Activated T-cell treated with anti-CD3 and anti-CD28 coated beads, Interleukin-2, amount 50 U/mL, for 24 hours (primary cell): ENCODE measurements around the gene SPTLC2.
A peak's percentile ranks its signal among the peaks of the same experiment; 100 is the strongest.
"Not testable (repeated sequence)": the region's sequence is repeated elsewhere in the genome, so short reads cannot be mapped to it uniquely, and the experiment has no call there.

Experiments
- DNase-seq: peaks from one replicate; pipeline ENCODE4 v3.0.0-alpha.2; 2020
- H3K27ac Mint-ChIP-seq: 2 replicates; pipeline ENCODE4 v1.8.0; 2020; ENCODE audit warnings: mild to moderate bottlenecking, mixed read lengths
- H3K27me3 Mint-ChIP-seq: 2 replicates; pipeline ENCODE4 v1.8.0; 2020; ENCODE audit warnings: mixed read lengths
- H3K36me3 Mint-ChIP-seq: 2 replicates; pipeline ENCODE4 v1.8.0; 2020; ENCODE audit warnings: low read depth, mixed read lengths
- H3K4me1 Mint-ChIP-seq: 2 replicates; pipeline ENCODE4 v1.8.0; 2020; ENCODE audit warnings: low read depth, mixed read lengths
- H3K4me3 Mint-ChIP-seq: 2 replicates; pipeline ENCODE4 v1.8.0; 2020; ENCODE audit warnings: mild to moderate bottlenecking, moderate library complexity, mixed read lengths
- H3K9me3 Mint-ChIP-seq: 2 replicates; pipeline ENCODE4 v1.8.0; 2020; ENCODE audit warnings: mixed read lengths

SPTLC2 gene

GRCh38 chr14:77616454-77617229, at the start of gene SPTLC2:
Gene SPTLC2, minus strand, starts transcription at chr14:77616637. Its CDS starts 58 bp downstream, at chr14:77616579.
- H3K4me1 Mint-ChIP-seq, result peaks cover 40% of the 10 kb centered on the region
- H3K27me3 Mint-ChIP-seq, result no peaks in the 10 kb centered on the region
- H3K36me3 Mint-ChIP-seq, result peaks cover 25% of the 10 kb centered on the region

GRCh38 chr14:77663293-77663692, 46.9 kb upstream of the SPTLC2 start:
- H3K27ac Mint-ChIP-seq, result no peak overlapping the region
- no peaks in the 10 kb centered on the region for H3K9me3 Mint-ChIP-seq

More at GRCh38 chr14:77616454-77617229, at the start of gene SPTLC2:
- Mint-ChIP-seq H3K4me3 (peak within 1 kb of the TSS; percentile 89), H3K9me3 (no peaks in the 10 kb centered on the region), H3K27ac (peak within 1 kb of the TSS; percentile 95)
- peak; percentile 95 for DNase-seq

GRCh38 chr14:77661562-77661961, 45.1 kb upstream of the SPTLC2 start:
- not testable (repeated sequence) for H3K36me3 Mint-ChIP-seq, H3K27ac Mint-ChIP-seq, DNase-seq, H3K9me3 Mint-ChIP-seq, H3K4me1 Mint-ChIP-seq, H3K4me3 Mint-ChIP-seq, H3K27me3 Mint-ChIP-seq

More at GRCh38 chr14:77663293-77663692, 46.9 kb upstream of the SPTLC2 start:
- no peaks in the 10 kb centered on the region for H3K4me1 Mint-ChIP-seq
- DNase-seq, result no peak
- H3K36me3 Mint-ChIP-seq, result no peaks in the 10 kb centered on the region
- H3K27me3 Mint-ChIP-seq, result no peaks in the 10 kb centered on the region
- no peak overlapping the region for H3K4me3 Mint-ChIP-seq

- H3K4me3 Mint-ChIP-seq, result no peak overlapping the region
- no peaks in the 10 kb centered on the region for H3K27me3 Mint-ChIP-seq
- DNase-seq, result no peak
- no peaks in the 10 kb centered on the region for H3K36me3 Mint-ChIP-seq
- no peaks in the 10 kb centered on the region for H3K4me1 Mint-ChIP-seq
- H3K27ac Mint-ChIP-seq, result no peak overlapping the region
- no peaks in the 10 kb centered on the region for H3K9me3 Mint-ChIP-seq
Observed at GRCh38 chr14:77660754-77661153, 44.3 kb upstream of the SPTLC2 start.

GRCh38 chr14:77659831-77660230, 43.4 kb upstream of the SPTLC2 start:
- no peaks in the 10 kb centered on the region for H3K36me3 Mint-ChIP-seq
- H3K27me3 Mint-ChIP-seq, result no peaks in the 10 kb centered on the region
- H3K27ac Mint-ChIP-seq, result no peak overlapping the region
- no peaks in the 10 kb centered on the region for H3K4me1 Mint-ChIP-seq
- no peak for DNase-seq
- no peaks in the 10 kb centered on the region for H3K9me3 Mint-ChIP-seq
- H3K4me3 Mint-ChIP-seq, result no peak overlapping the region

GRCh38 chr14:77657280-77657679, 40.8 kb upstream of the SPTLC2 start:
- no peaks in the 10 kb centered on the region for H3K4me1 Mint-ChIP-seq

GRCh38 chr14:77654001-77654441, 37.6 kb upstream of the SPTLC2 start:
- no peak overlapping the region for H3K27ac Mint-ChIP-seq
- no peaks in the 10 kb centered on the region for H3K4me1 Mint-ChIP-seq
- no peak for DNase-seq
- no peak overlapping the region for H3K4me3 Mint-ChIP-seq
- H3K27me3 Mint-ChIP-seq, result no peaks in the 10 kb centered on the region
- no peaks in the 10 kb centered on the region for H3K9me3 Mint-ChIP-seq
- no peaks in the 10 kb centered on the region for H3K36me3 Mint-ChIP-seq

More at GRCh38 chr14:77657280-77657679, 40.8 kb upstream of the SPTLC2 start:
- no peaks in the 10 kb centered on the region for H3K27me3 Mint-ChIP-seq
- H3K9me3 Mint-ChIP-seq, result no peaks in the 10 kb centered on the region
- no peak overlapping the region for H3K27ac Mint-ChIP-seq
- no peak for DNase-seq
- H3K36me3 Mint-ChIP-seq, result no peaks in the 10 kb centered on the region
- no peak overlapping the region for H3K4me3 Mint-ChIP-seq

- Mint-ChIP-seq H3K36me3 (no peaks in the 10 kb centered on the region), H3K4me1 (no peaks in the 10 kb centered on the region), H3K27me3 (no peaks in the 10 kb centered on the region), H3K9me3 (no peaks in the 10 kb centered on the region), H3K4me3 (no peak overlapping the region), H3K27ac (no peak overlapping the region)
- DNase-seq, result no peak
Observed at GRCh38 chr14:77649326-77649725, 32.9 kb upstream of the SPTLC2 start.

GRCh38 chr14:77648520-77649200, 32.2 kb upstream of the SPTLC2 start:
- H3K27ac Mint-ChIP-seq, result no peak overlapping the region
- H3K9me3 Mint-ChIP-seq, result no peaks in the 10 kb centered on the region
- no peaks in the 10 kb centered on the region for H3K27me3 Mint-ChIP-seq
- no peak for DNase-seq
- no peak overlapping the region for H3K4me3 Mint-ChIP-seq
- H3K36me3 Mint-ChIP-seq, result no peaks in the 10 kb centered on the region
- no peaks in the 10 kb centered on the region for H3K4me1 Mint-ChIP-seq

GRCh38 chr14:77647853-77648252, 31.4 kb upstream of the SPTLC2 start:
- Mint-ChIP-seq H3K4me1 (no peaks in the 10 kb centered on the region), H3K36me3 (no peaks in the 10 kb centered on the region), H3K4me3 (no peak overlapping the region), H3K27ac (no peak overlapping the region), H3K9me3 (no peaks in the 10 kb centered on the region), H3K27me3 (no peaks in the 10 kb centered on the region)
- DNase-seq, result no peak

GRCh38 chr14:77646907-77647306, 30.5 kb upstream of the SPTLC2 start:
- Mint-ChIP-seq H3K27ac (no peak overlapping the region), H3K4me3 (no peak overlapping the region), H3K36me3 (no peaks in the 10 kb centered on the region), H3K27me3 (no peaks in the 10 kb centered on the region), H3K4me1 (peaks cover 7% of the 10 kb centered on the region), H3K9me3 (no peaks in the 10 kb centered on the region)
- DNase-seq, result no peak

GRCh38 chr14:77645520-77646230, 29.2 kb upstream of the SPTLC2 start:
- Mint-ChIP-seq H3K27me3 (no peaks in the 10 kb centered on the region), H3K36me3 (no peaks in the 10 kb centered on the region), H3K4me3 (no peak overlapping the region), H3K4me1 (peaks cover 17% of the 10 kb centered on the region), H3K27ac (no peak overlapping the region), H3K9me3 (no peaks in the 10 kb centered on the region)
- no peak for DNase-seq

- Mint-ChIP-seq H3K36me3 (no peaks in the 10 kb centered on the region), H3K4me3 (peak overlapping the region; percentile 73), H3K27ac (peak overlapping the region; percentile 91), H3K9me3 (no peaks in the 10 kb centered on the region), H3K27me3 (no peaks in the 10 kb centered on the region), H3K4me1 (peaks cover 17% of the 10 kb centered on the region)
- no peak for DNase-seq
Observed at GRCh38 chr14:77642407-77642806, 26.0 kb upstream of the SPTLC2 start.

GRCh38 chr14:77641534-77642341, 25.3 kb upstream of the SPTLC2 start:
- peak overlapping the region; percentile 73 for H3K4me3 Mint-ChIP-seq
- peak; percentile 83 for DNase-seq
- H3K36me3 Mint-ChIP-seq, result no peaks in the 10 kb centered on the region

More at GRCh38 chr14:77641534-77642341, 25.3 kb upstream of the SPTLC2 start:
- Mint-ChIP-seq H3K27ac (peak overlapping the region; percentile 91), H3K4me1 (peaks cover 17% of the 10 kb centered on the region), H3K27me3 (no peaks in the 10 kb centered on the region), H3K9me3 (no peaks in the 10 kb centered on the region)
